ENCODE data around the gene DSN1. TPM values are rescaled to one million over a fixed set of nuclear protein-coding genes. Genes with fewer than 3 reads are reported as not detected.

DSN1 gene
- total and polyA plus RNA-seq, 2 of the 8 experiments (the other 6 are each of a cell fraction or from before 2014, with no cell fraction given), result 12.0 to 26.2 TPM

DNA sequence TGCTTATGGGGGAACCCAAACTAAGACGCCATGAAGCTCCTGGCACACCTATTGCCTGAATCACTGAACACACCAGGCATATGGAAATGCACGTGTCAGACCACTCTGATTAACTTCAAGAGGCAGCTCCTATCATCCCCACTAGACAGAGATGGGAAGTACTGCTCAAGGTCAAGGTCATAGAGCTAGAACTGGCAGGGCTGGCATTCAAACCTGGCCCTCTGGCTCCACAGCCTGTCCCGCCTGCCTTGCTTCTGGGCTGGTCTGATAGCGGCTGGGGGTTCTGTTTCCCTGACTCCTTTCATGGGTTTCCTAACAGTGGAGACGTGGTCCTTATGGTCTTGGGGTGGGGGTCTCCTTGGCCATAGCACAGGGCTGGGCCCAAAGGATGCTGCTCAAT lies 22.6 kb upstream of the DSN1 start (continued):
- no peak for TF ChIP-seq NANOG (IDR thresholded peaks at IDR 0.05; ENCODE audit: insufficient read depth, low read depth, low read length, poor library complexity, severe bottlenecking)

Measured in H1 (cell line).